Ascending aorta (tissue), 2 donors: ENCODE data around the gene HCK. TPM values are rescaled to one million over a fixed set of nuclear protein-coding genes. Genes with fewer than 3 reads are reported as not detected.

Experiments
- DNase-seq, 2 donors: peaks; one replicate each; pipeline ENCODE4 v3.0.0-alpha.2; 2019; ENCODE audit warnings: low spot score in 2 of 2
- H3K27ac ChIP-seq, 2 donors: fragments of 200-600 bp; sonication (generic); one replicate each; pipeline ENCODE4 v1.5.1; 2016 to 2017; ENCODE audit warnings: mild to moderate bottlenecking in 1 of 2
- H3K27me3 ChIP-seq: fragments of 200-600 bp; sonication (generic); one replicate; pipeline ENCODE4 v1.5.1; 2017
- H3K36me3 ChIP-seq, 2 donors: fragments of 200-600 bp; sonication (generic); one replicate each; pipeline ENCODE4 v1.5.1; 2016
- H3K4me1 ChIP-seq, 2 donors: fragments of 200-600 bp; sonication (generic); one replicate each; pipeline ENCODE4 v1.5.1; 2016 to 2017; ENCODE audit warnings: mild to moderate bottlenecking in 1 of 2
- H3K4me3 ChIP-seq, 2 donors: fragments of 200-600 bp; sonication (generic); one replicate each; pipeline ENCODE4 v1.5.1; 2016 to 2017; ENCODE audit warnings: mild to moderate bottlenecking in 1 of 2
- H3K9me3 ChIP-seq, 2 donors: fragments of 200-600 bp; sonication (generic); one replicate each; pipeline ENCODE4 v1.5.1; 2016
- CTCF ChIP-seq, 3 experiments: fragments of 200-600 bp in 2 of 3; fragments of 450-650 bp in 1 of 3; sonication (generic) in 2 of 3; IDR thresholded peaks; one replicate each; pipeline ENCODE4 v1.5.1; 2016 to 2019; ENCODE audit warnings: antibody characterized with exemption in 3 of 3, mild to moderate bottlenecking in 1 of 3, moderate library complexity in 1 of 3
- intact Hi-C: fragments of 100-400 bp; cut with DNase I; formaldehyde crosslinking; loops from one replicate; pipeline ENCODE4 v1.15.1; 2023
- total RNA-seq: library from RNA; depleted of rRNA; stranded (reverse); fragments of >200 nt; gene quantifications from one replicate; pipeline ENCODE4 v1.1.0, GENCODE V29; 2016

Gene HCK
- total RNA-seq, 1 donor from 2014 or later, result 16.8 TPM

- Histone ChIP-seq H3K4me1 (no peaks in the 10 kb centered on the region), H3K4me3 (no peak overlapping the region), H3K9me3 (no peaks in the 10 kb centered on the region), H3K36me3 (no peaks in the 10 kb centered on the region), H3K27me3 (no peaks in the 10 kb centered on the region), H3K27ac (no peak overlapping the region)
- intact Hi-C loops, result no loop called here
- no peak for TF ChIP-seq CTCF (IDR thresholded peaks at IDR 0.05)
- DNase-seq, result no peak
Measured at GRCh38 chr20:32088759-32089158, 36.7 kb downstream of the HCK start.

GRCh38 chr20:32089637-32090362 lies 37.8 kb downstream of the HCK start:
- DNase-seq, result no peak
- intact Hi-C loops, result no loop called here
- TF ChIP-seq CTCF (IDR thresholded peaks at IDR 0.05), result no peak

GRCh38 chr20:32091888-32092346 lies 39.9 kb downstream of the HCK start:
- peak in 1 of 2 donors; percentile 83 for DNase-seq
- no peaks in the 10 kb centered on the region for H3K27me3 ChIP-seq
- no peaks in the 10 kb centered on the region for H3K4me1 ChIP-seq
- H3K27ac ChIP-seq, result no peak overlapping the region
- no peak overlapping the region for H3K4me3 ChIP-seq
- peak; percentile 48 to 91 (median 86) for TF ChIP-seq CTCF (IDR thresholded peaks at IDR 0.05)
- no peaks in the 10 kb centered on the region for H3K9me3 ChIP-seq
- intact Hi-C loops, result loop anchor here (1.0 kb wide), 1 partner anchor 269 kb away; no protein-coding TSS in a partner anchor
- H3K36me3 ChIP-seq, result no peaks in the 10 kb centered on the region

More at GRCh38 chr20:32089637-32090362, 37.8 kb downstream of the HCK start:
- H3K4me3 ChIP-seq, result no peak overlapping the region
- no peak overlapping the region for H3K27ac ChIP-seq
- no peaks in the 10 kb centered on the region for H3K9me3 ChIP-seq
- H3K27me3 ChIP-seq, result no peaks in the 10 kb centered on the region
- no peaks in the 10 kb centered on the region for H3K36me3 ChIP-seq
- H3K4me1 ChIP-seq, result no peaks in the 10 kb centered on the region

- Histone ChIP-seq H3K27ac (no peak overlapping the region), H3K9me3 (no peaks in the 10 kb centered on the region), H3K36me3 (no peaks in the 10 kb centered on the region), H3K4me1 (no peaks in the 10 kb centered on the region), H3K4me3 (no peak overlapping the region), H3K27me3 (no peaks in the 10 kb centered on the region)
- DNase-seq, result peak in 1 of 2 donors; percentile 8
- no peak for TF ChIP-seq CTCF (IDR thresholded peaks at IDR 0.05)
- intact Hi-C loops, result no loop called here
Measured at GRCh38 chr20:32098786-32099185, 46.7 kb downstream of the HCK start.

GRCh38 chr20:32108814-32109391 lies 56.9 kb downstream of the HCK start:
- intact Hi-C loops, result loop anchor here (1.0 to 5.0 kb wide), 4 partner anchors 98 to 250 kb away; partner anchors contain the start of genes ASXL1, KIF3B, PLAGL2 and POFUT1
- TF ChIP-seq CTCF (IDR thresholded peaks at IDR 0.05), result no peak
- Histone ChIP-seq H3K9me3 (no peaks in the 10 kb centered on the region), H3K36me3 (no peaks in the 10 kb centered on the region), H3K4me1 (peaks cover 8 to 18% of the 10 kb centered on the region in 2 donors), H3K27me3 (no peaks in the 10 kb centered on the region), H3K4me3 (peak overlapping the region; percentile 88 to 93), H3K27ac (peak overlapping the region; percentile 99 to 100)
- no peak for DNase-seq
